PC-3 (cell line): Measurements from ENCODE around the gene BCAS1. TPM values are rescaled to one million over a fixed set of nuclear protein-coding genes. Genes with fewer than 3 reads are reported as not detected.

Source experiments
- ATAC-seq: fragments of 200-7000 bp; cut with Tn5 transposase; 2 replicates; pipeline ENCODE4 v1.9.1; 2020; ENCODE audit warnings: mild to moderate bottlenecking, moderate library complexity
- BruUV-seq: library from RNA; stranded (reverse); fragments of 400-500 nt; replicated peaks from 2 replicates; lab custom pipeline; 2021; lab: Mats Ljungman, UMichigan
- CTCF ChIA-PET: fragments of 300-600 bp; sonication (Branson Sonifier 250); formaldehyde crosslinking; loops from one replicate; lab custom pipeline; 2022; ENCODE audit warnings: antibody characterized with exemption; lab: Charles Lee
- POLR2A ChIA-PET: fragments of 300-600 bp; sonication (Branson Sonifier 250); formaldehyde crosslinking; loops from one replicate; lab custom pipeline; 2022; ENCODE audit warnings: antibody characterized with exemption; ENCODE audit not compliant: unreplicated experiment; lab: Charles Lee
- DNase-seq: peaks from one replicate; pipeline ENCODE4 v3.0.0-alpha.2; 2015
- H2AFZ ChIP-seq: fragments of 300-600 bp; sonication (generic); 2 replicates; pipeline ENCODE4 v1.6.0; 2016; ENCODE audit warnings: antibody characterized with exemption, low read length
- H3F3A ChIP-seq: fragments of 300-600 bp; sonication (generic); one replicate; pipeline ENCODE4 v1.6.0; 2017; ENCODE audit warnings: antibody characterized with exemption, low read length, control low read depth, mild to moderate bottlenecking; ENCODE audit not compliant: unreplicated experiment
- H3K27ac ChIP-seq: fragments of 300-600 bp; sonication (generic); 2 replicates; pipeline ENCODE4 v1.5.1; 2016; ENCODE audit warnings: mild to moderate bottlenecking, low read length
- H3K27me3 ChIP-seq: fragments of 300-600 bp; sonication (generic); 2 replicates; pipeline ENCODE4 v1.6.1; 2016; ENCODE audit warnings: low read length, mixed read lengths
- H3K36me3 ChIP-seq: fragments of 300-600 bp; sonication (generic); 2 replicates; pipeline ENCODE4 v1.6.1; 2016; ENCODE audit warnings: low read depth, mixed run types, low read length, mixed read lengths
- H3K4me1 ChIP-seq: fragments of 300-600 bp; sonication (generic); 2 replicates; pipeline ENCODE4 v1.5.1; 2016; ENCODE audit warnings: low read length; ENCODE audit not compliant: insufficient read depth
- H3K4me2 ChIP-seq: fragments of 300-600 bp; sonication (generic); 2 replicates; pipeline ENCODE4 v1.6.0; 2016; ENCODE audit warnings: low read length
- H3K4me3 ChIP-seq: fragments of 300-600 bp; sonication (generic); 2 replicates; pipeline ENCODE4 v1.5.1; 2016; ENCODE audit warnings: mild to moderate bottlenecking, low read length, mixed read lengths
- H3K79me2 ChIP-seq: fragments of 300-600 bp; sonication (generic); 2 replicates; pipeline ENCODE4 v1.6.1; 2017; ENCODE audit warnings: low read length, mixed read lengths
- H3K9ac ChIP-seq: fragments of 300-600 bp; sonication (generic); 2 replicates; pipeline ENCODE4 v1.6.0; 2016; ENCODE audit warnings: mild to moderate bottlenecking, low read length
- H3K9me2 ChIP-seq: fragments of 300-600 bp; sonication (generic); replicated peaks from 2 replicates; pipeline ENCODE4 v1.6.1; 2016; ENCODE audit warnings: mixed run types, low read length, mixed read lengths
- H3K9me3 ChIP-seq: fragments of 300-600 bp; sonication (generic); 2 replicates; pipeline ENCODE4 v1.6.1; 2016; ENCODE audit warnings: low read length, mixed read lengths
- H4K20me1 ChIP-seq: fragments of 300-600 bp; sonication (generic); 2 replicates; pipeline ENCODE4 v1.6.1; 2016; ENCODE audit warnings: low read length, mixed read lengths
- CTCF ChIP-seq: fragments of 300-600 bp; sonication (generic); conservative IDR thresholded peaks from 2 replicates; pipeline ENCODE4 v1.5.1; 2017; ENCODE audit warnings: antibody characterized with exemption, low read depth, mild to moderate bottlenecking, low read length
- EZH2 ChIP-seq: fragments of 300-600 bp; sonication (generic); IDR thresholded peaks from one replicate; pipeline ENCODE4 v1.6.1; 2017; ENCODE audit warnings: antibody characterized with exemption, mild to moderate bottlenecking, low read length; ENCODE audit not compliant: unreplicated experiment
- EZH2phosphoT487 ChIP-seq: fragments of 300-600 bp; sonication (generic); IDR thresholded peaks from 2 replicates; pipeline ENCODE4 v1.6.1; 2018; ENCODE audit warnings: mild to moderate bottlenecking, antibody characterized with exemption, low read length, borderline replicate concordance
- intact Hi-C: fragments of 100-400 bp; cut with micrococcal nuclease; formaldehyde crosslinking; loops from 2 replicates; pipeline ENCODE4 v1.9.0; 2023
- total RNA-seq: library from RNA; depleted of rRNA; stranded (reverse); fragments of >200 nt; gene quantifications from 2 replicates; pipeline ENCODE4 v1.2.3, GENCODE V29; 2014

The BCAS1 gene
- total RNA-seq, 1 experiment from 2014 or later = 0.18 TPM

- Histone ChIP-seq H3K9ac (no peak overlapping the region), H4K20me1 (no peaks in the 10 kb centered on the region), H3K36me3 (no peaks in the 10 kb centered on the region), H3K9me2 (no peaks in the 10 kb centered on the region), H3F3A (no peaks in the 10 kb centered on the region), H3K27ac (no peak overlapping the region), H3K4me2 (no peak overlapping the region), H3K79me2 (no peaks in the 10 kb centered on the region), H3K4me1 (no peaks in the 10 kb centered on the region), H3K4me3 (no peak overlapping the region), H3K9me3 (no peaks in the 10 kb centered on the region), H2AFZ (no peak overlapping the region), H3K27me3 (peaks cover 5% of the 10 kb centered on the region; the same call in 1 of the 2 replicates)
- BruUV-seq = no TSS peak
- no peak for DNase-seq
- intact Hi-C loops = no loop called here
- ChIA-PET POLR2A (interaction anchor here (0.5 kb wide), 1 partner anchor 102 kb away, joined by 3 read pairs; no protein-coding TSS in a partner anchor), CTCF (interaction anchor here (0.7 to 1.7 kb wide), 2 partner anchors 106 to 114 kb away, joined by 3 to 4 read pairs; partner anchors contain the start of gene PFDN4)
- TF ChIP-seq EZH2 (no peak), EZH2phosphoT487 (no peak), CTCF (no peak)
- ATAC-seq = no peak
These were observed 23.8 kb upstream of the BCAS1 start for GRCh38 chr20:54094268-54094580.

GRCh38 chr20:54093423-54094267 lies 23.3 kb upstream of the BCAS1 start:
- CTCF ChIA-PET = interaction anchor here (0.7 to 1.7 kb wide), 2 partner anchors 106 to 114 kb away, joined by 3 to 4 read pairs; partner anchors contain the start of gene PFDN4

More at GRCh38 chr20:54093423-54094267, 23.3 kb upstream of the BCAS1 start:
- TF ChIP-seq CTCF (no peak), EZH2phosphoT487 (no peak), EZH2 (no peak)
- Histone ChIP-seq H3K9me2 (no peaks in the 10 kb centered on the region), H4K20me1 (no peaks in the 10 kb centered on the region), H3K36me3 (no peaks in the 10 kb centered on the region), H3K9me3 (no peaks in the 10 kb centered on the region), H3K27me3 (peaks cover 5% of the 10 kb centered on the region; the same call in 1 of the 2 replicates), H3K9ac (no peak overlapping the region), H3K79me2 (no peaks in the 10 kb centered on the region), H2AFZ (no peak overlapping the region), H3K4me1 (no peaks in the 10 kb centered on the region), H3K27ac (no peak overlapping the region), H3K4me3 (no peak overlapping the region), H3F3A (no peaks in the 10 kb centered on the region), H3K4me2 (no peak overlapping the region)
- POLR2A ChIA-PET = interaction anchor here (0.5 kb wide), 1 partner anchor 102 kb away, joined by 3 read pairs; no protein-coding TSS in a partner anchor
- intact Hi-C loops = no loop called here
- DNase-seq (no peak), ATAC-seq (no peak)
- no TSS peak for BruUV-seq
